Measurements from ENCODE around the gene GRAMD2A. TPM values are rescaled to one million over a fixed set of nuclear protein-coding genes. Genes with fewer than 3 reads are reported as not detected.
A peak's percentile ranks its signal among the peaks of the same experiment; 100 is the strongest.

GRAMD2A gene
- total and polyA plus RNA-seq, 3 donors from 2014 or later = 0.31 to 3.1 (median 1.4) TPM

- 91% methylated on average over 5 of the region's 5 CpGs; no CpG with 5 or more reads in 1 of the 2 donors for WGBS, 2 donors
- no peaks in the 10 kb centered on the region for H3K36me3 ChIP-seq (ENCODE audit: low read depth, missing control alignments)
- no peak for DNase-seq
- H3K4me3 ChIP-seq = no peak overlapping the region
- H3K27me3 ChIP-seq = no peaks in the 10 kb centered on the region
- H3K27ac ChIP-seq = peak overlapping the region in 1 of 2 donors; percentile 43
- peaks cover 21% of the 10 kb centered on the region for H3K4me1 ChIP-seq
- H3K9me3 ChIP-seq = no peaks in the 10 kb centered on the region
- no peak for TF ChIP-seq CTCF (IDR thresholded peaks at IDR 0.05)
- intact Hi-C loops (cut with DNase I; ENCODE audit: low total_unique reads) = no loop called here
Measured at GRCh38 chr15:72160696-72161245, 36.8 kb downstream of the GRAMD2A start.

GRCh38 chr15:72156928-72157327 lies 40.7 kb downstream of the GRAMD2A start:
- Histone ChIP-seq H3K4me3 (no peak overlapping the region), H3K27me3 (no peaks in the 10 kb centered on the region)
- no peak for TF ChIP-seq CTCF (IDR thresholded peaks at IDR 0.05)
- no peak for TF ChIP-seq POLR2A (IDR thresholded peaks at IDR 0.05)

GRCh38 chr15:72155635-72156616 lies 41.7 kb downstream of the GRAMD2A start:
- Histone ChIP-seq H3K36me3 (ENCODE audit: low read depth, missing control alignments) (no peaks in the 10 kb centered on the region), H3K4me3 (peak overlapping the region; percentile 43 to 45), H3K27me3 (no peaks in the 10 kb centered on the region), H3K9me3 (no peaks in the 10 kb centered on the region), H3K4me1 (peaks cover 9% of the 10 kb centered on the region), H3K27ac (peak overlapping the region; percentile 55 to 62)
- DNase-seq = peak; percentile 94
- 2 to 3% methylated on average over 11 to 19 of the region's 19 CpGs for WGBS, 2 donors
- TF ChIP-seq CTCF (IDR thresholded peaks at IDR 0.05) = peak; percentile 75 to 88 (median 77)
- no peak for TF ChIP-seq POLR2A (IDR thresholded peaks at IDR 0.05)
- intact Hi-C loops (cut with DNase I; ENCODE audit: low total_unique reads) = no loop called here

More at GRCh38 chr15:72156928-72157327, 40.7 kb downstream of the GRAMD2A start:
- Histone ChIP-seq H3K36me3 (ENCODE audit: low read depth, missing control alignments) (no peaks in the 10 kb centered on the region), H3K9me3 (no peaks in the 10 kb centered on the region), H3K27ac (no peak overlapping the region), H3K4me1 (peaks cover 17% of the 10 kb centered on the region)
- no peak for DNase-seq
- intact Hi-C loops (cut with DNase I; ENCODE audit: low total_unique reads) = no loop called here
- WGBS, 2 donors = 84 to 89% methylated on average over 2 of the region's 2 CpGs

GRCh38 chr15:72155003-72155621 lies 42.5 kb downstream of the GRAMD2A start:
- H3K9me3 ChIP-seq = no peaks in the 10 kb centered on the region
- DNase-seq = peak; percentile 92
- intact Hi-C loops (cut with DNase I; ENCODE audit: low total_unique reads) = no loop called here
- whole genome bisulfite sequencing, 2 donors = 6 to 9% methylated on average over 12 to 14 of the region's 14 CpGs
- H3K27me3 ChIP-seq = no peaks in the 10 kb centered on the region
- peaks cover 9% of the 10 kb centered on the region for H3K4me1 ChIP-seq
- H3K4me3 ChIP-seq = peak overlapping the region; percentile 43 to 45
- H3K36me3 ChIP-seq (ENCODE audit: low read depth, missing control alignments) = no peaks in the 10 kb centered on the region
- TF ChIP-seq CTCF (IDR thresholded peaks at IDR 0.05) = no peak
- no peak for TF ChIP-seq POLR2A (IDR thresholded peaks at IDR 0.05)
- peak overlapping the region; percentile 55 to 62 for H3K27ac ChIP-seq
